HCT116 (cell line): ENCODE data around the gene SNAPC2.

Experiments used
- ATF3 ChIP-seq: IDR thresholded peaks from 2 replicates; pipeline ENCODE4 v1.6.1; 2012
- CTCF ChIP-seq, 3 experiments: fragments of 200-600 bp in 1 of 3; sonication (generic) in 1 of 3; IDR thresholded peaks in 2 of 3; conservative IDR thresholded peaks in 1 of 3; 2 replicates each; pipeline ENCODE4 v1.5.1; 2012 to 2017; ENCODE audit warnings: low read depth in 2 of 3, low read length in 2 of 3, antibody characterized with exemption in 1 of 3, borderline replicate concordance in 1 of 3, control low read depth in 1 of 3, mild to moderate bottlenecking in 1 of 3, mixed read lengths in 1 of 3, mixed run types in 1 of 3, moderate library complexity in 1 of 3; ENCODE audit not compliant: insufficient read depth in 1 of 3
- ELF1 ChIP-seq: IDR thresholded peaks from 2 replicates; pipeline ENCODE4 v1.6.1; 2012; ENCODE audit warnings: low read depth, borderline replicate concordance
- EZH2 ChIP-seq: fragments of 200-600 bp; sonication (generic); IDR thresholded peaks from 2 replicates; pipeline ENCODE4 v1.6.1; 2017; ENCODE audit warnings: antibody characterized with exemption, mixed run types
- EZH2phosphoT487 ChIP-seq: fragments of 200-600 bp; IDR thresholded peaks from 2 replicates; pipeline ENCODE4 v1.6.1; 2018; ENCODE audit warnings: antibody characterized with exemption, borderline replicate concordance
- MAX ChIP-seq: IDR thresholded peaks from 2 replicates; pipeline ENCODE4 v1.6.1; 2012
- POLR2AphosphoS5 ChIP-seq: IDR thresholded peaks from 2 replicates; pipeline ENCODE4 v1.6.1; 2011; ENCODE audit warnings: mild to moderate bottlenecking, low read depth, low read length, moderate library complexity
- REST ChIP-seq: IDR thresholded peaks from 2 replicates; pipeline ENCODE4 v1.6.1; 2012; ENCODE audit warnings: low read depth
- TCF7L2 ChIP-seq: IDR thresholded peaks from 2 replicates; pipeline ENCODE4 v1.7.0; 2011; ENCODE audit warnings: borderline replicate concordance, inconsistent platforms; ENCODE audit not compliant: insufficient read depth, insufficient read length; ENCODE audit errors: extremely low read depth
- ZNF274 ChIP-seq: fragments of 200-500 bp; sonication (Bioruptor generic); IDR thresholded peaks from 2 replicates; pipeline ENCODE4 v1.6.1; 2014; ENCODE audit warnings: mild to moderate bottlenecking, low read depth, low read length, inconsistent platforms

- TF ChIP-seq CTCF (IDR thresholded peaks at IDR 0.05 in 2 of 3, conservative IDR thresholded peaks at IDR 0.05 in 1 of 3; ENCODE audit: borderline replicate concordance in 1 of 3, insufficient read depth in 1 of 3, low read depth in 2 of 3, low read length in 2 of 3), result peak; percentile 57 to 92 (median 81); a peak in 5 of 6 replicates
- no peak for TF ChIP-seq ZNF274
- no peak for TF ChIP-seq REST
- no peak for TF ChIP-seq POLR2AphosphoS5
- no peak for TF ChIP-seq ATF3
- no peak for TF ChIP-seq ELF1
- TF ChIP-seq EZH2, result no peak
- TF ChIP-seq MAX, result no peak
- TF ChIP-seq TCF7L2, result no peak
- TF ChIP-seq EZH2phosphoT487, result no peak
These were observed 50.7 kb downstream of the SNAPC2 start for GRCh38 chr19:7970716-7971448.
